Hindlimb muscle (tissue), 1 donor: ENCODE data around the gene FLNC. TPM values are rescaled to one million over a fixed set of nuclear protein-coding genes. Genes with fewer than 3 reads are reported as not detected.

Experiments used
- DNase-seq: peaks from one replicate; pipeline ENCODE4 v3.0.0-alpha.2; 2013
- polyA plus RNA-seq: library from polyadenylated mRNA; unstranded; fragments of 120-200 nt; gene quantifications from one replicate; pipeline ENCODE4 v1.2.1, GENCODE V29; 2013; ENCODE audit not compliant: insufficient read length

Gene FLNC
- polyA plus RNA-seq, 1 donor = 823 TPM

DNA sequence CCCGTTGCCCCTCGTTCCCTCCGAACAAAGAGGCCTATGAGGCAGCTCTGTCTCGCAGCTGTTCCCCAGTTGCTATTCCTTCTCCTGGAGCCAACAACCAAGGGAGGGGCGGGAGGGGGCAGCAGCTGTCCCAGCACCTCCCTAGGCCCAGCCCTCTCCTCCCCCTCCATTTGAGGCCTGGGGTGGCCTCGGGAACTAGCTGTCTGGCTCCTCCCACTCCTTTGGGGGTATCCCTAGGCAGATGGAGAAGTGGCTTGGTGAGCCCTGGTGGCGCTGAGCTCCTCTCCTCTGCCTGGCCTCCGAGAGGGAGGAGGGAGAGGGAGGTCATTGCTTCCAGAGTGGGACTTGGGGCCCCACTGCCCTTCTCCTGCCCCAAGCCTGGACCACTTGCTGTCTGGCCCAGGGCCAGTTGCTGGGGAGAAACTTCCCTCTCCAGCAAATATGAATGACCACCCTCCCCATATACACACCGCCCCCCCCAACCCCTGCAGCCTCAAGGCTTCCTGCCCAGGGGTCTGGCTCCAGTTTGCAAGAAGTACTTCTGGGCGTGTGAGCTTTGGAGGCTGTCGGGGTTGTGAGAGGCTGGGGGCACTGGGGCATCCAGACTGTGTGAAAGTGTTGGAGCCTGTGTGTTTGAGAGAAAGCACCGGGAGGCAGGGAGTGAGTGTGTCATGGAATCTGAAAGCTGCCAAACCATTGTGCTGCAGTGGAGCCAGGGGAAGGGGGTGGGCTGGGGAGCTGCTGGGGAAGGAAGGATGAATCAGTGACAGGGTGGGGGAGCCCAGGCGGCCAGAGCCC lies 3.1 kb downstream of the FLNC start:
- DNase-seq = peak; percentile 93

- DNase-seq = no peak
Observed at GRCh38 chr7:128833946-128834325, 3.7 kb downstream of the FLNC start.

- no peak for DNase-seq
Observed at GRCh38 chr7:128835231-128835751, 5.1 kb downstream of the FLNC start.

GRCh38 chr7:128835790-128836641 lies 5.8 kb downstream of the FLNC start:
- peak; percentile 49 for DNase-seq

- DNase-seq = no peak
Observed at GRCh38 chr7:128836729-128837348, 6.6 kb downstream of the FLNC start.

GRCh38 chr7:128837521-128837921 lies 7.3 kb downstream of the FLNC start:
- DNase-seq = no peak

DNA sequence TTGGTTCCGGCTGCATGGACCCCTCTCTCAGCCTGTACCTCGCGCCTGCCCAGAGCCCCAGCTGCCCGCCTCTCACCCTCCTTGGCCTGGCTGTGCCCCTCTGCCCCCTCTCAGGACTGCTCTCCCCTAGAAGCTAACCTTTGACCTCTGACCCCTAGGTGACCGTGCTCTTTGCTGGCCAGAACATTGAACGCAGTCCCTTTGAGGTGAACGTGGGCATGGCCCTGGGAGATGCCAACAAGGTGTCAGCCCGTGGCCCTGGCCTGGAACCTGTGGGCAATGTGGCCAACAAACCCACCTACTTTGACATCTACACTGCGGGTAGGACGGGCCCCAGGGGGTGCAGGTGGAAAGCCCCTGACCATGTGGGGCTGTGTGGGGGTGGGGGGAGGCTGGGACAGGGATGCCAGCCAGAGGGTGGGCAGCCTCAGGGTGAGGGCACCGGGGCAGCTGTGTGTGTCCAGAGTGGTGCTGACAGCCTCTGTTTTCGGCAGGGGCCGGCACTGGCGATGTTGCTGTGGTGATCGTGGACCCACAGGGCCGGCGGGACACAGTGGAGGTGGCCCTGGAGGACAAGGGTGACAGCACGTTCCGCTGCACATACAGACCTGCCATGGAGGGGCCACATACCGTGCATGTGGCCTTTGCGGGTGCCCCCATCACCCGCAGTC lies 8.0 kb downstream of the FLNC start:
- no peak for DNase-seq

- no peak for DNase-seq
Observed at GRCh38 chr7:128838981-128839731, 8.9 kb downstream of the FLNC start.

- DNase-seq = no peak
Observed at GRCh38 chr7:128839751-128840177, 9.6 kb downstream of the FLNC start.

DNA sequence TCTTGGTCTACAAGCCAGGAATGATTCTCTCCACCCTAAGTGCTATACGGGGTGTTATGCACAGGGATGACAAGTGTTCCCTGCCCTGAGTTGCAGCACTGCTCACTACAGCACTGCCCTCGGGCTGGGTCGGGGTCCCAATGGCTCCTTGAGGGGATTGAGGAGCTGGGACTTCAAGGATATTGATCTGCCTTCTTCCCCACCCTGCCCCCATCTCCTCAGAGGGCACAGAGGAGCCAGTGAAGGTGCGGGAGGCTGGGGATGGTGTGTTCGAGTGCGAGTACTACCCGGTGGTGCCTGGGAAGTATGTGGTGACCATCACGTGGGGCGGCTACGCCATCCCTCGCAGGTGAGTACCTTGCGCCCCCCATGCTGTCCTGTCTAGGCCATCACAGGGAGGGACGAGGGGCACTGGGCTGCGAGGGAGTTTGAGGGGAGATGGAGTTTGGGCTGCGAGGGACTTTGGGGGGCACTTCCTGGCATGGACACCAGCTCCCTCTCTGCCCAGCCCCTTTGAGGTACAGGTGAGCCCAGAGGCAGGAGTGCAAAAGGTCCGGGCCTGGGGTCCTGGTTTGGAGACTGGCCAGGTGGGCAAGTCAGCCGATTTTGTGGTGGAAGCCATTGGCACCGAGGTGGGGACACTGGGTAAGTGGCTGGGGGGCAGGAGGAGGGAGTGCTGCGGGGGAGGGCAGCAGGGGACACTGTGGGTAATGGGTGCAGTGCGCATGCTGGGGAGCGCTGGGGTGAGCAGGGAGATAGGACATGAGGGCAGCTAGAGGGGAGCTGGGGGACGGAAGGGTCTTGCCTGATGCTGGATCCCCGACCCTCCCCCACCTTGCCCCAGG lies 10.3 kb downstream of the FLNC start:
- DNase-seq = no peak

DNA sequence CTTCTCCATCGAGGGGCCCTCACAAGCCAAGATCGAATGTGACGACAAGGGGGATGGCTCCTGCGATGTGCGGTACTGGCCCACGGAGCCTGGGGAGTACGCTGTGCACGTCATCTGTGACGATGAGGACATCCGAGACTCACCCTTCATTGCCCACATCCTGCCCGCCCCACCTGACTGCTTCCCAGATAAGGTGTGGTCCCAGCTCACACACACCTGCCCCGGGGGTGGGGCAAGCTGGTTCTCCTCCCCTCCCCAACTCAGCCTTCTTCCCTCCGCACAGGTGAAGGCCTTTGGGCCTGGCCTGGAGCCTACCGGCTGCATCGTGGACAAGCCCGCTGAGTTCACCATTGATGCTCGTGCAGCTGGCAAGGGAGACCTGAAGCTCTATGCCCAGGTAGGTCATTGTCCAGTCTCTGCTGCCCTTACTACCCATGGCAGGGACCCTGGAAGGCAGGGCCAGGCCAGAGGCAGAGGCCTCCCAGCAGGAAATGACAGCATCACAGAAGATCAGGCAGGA lies 11.0 kb downstream of the FLNC start:
- no peak for DNase-seq

- no peak for DNase-seq
Observed at GRCh38 chr7:128841921-128842673, 11.9 kb downstream of the FLNC start.

DNA sequence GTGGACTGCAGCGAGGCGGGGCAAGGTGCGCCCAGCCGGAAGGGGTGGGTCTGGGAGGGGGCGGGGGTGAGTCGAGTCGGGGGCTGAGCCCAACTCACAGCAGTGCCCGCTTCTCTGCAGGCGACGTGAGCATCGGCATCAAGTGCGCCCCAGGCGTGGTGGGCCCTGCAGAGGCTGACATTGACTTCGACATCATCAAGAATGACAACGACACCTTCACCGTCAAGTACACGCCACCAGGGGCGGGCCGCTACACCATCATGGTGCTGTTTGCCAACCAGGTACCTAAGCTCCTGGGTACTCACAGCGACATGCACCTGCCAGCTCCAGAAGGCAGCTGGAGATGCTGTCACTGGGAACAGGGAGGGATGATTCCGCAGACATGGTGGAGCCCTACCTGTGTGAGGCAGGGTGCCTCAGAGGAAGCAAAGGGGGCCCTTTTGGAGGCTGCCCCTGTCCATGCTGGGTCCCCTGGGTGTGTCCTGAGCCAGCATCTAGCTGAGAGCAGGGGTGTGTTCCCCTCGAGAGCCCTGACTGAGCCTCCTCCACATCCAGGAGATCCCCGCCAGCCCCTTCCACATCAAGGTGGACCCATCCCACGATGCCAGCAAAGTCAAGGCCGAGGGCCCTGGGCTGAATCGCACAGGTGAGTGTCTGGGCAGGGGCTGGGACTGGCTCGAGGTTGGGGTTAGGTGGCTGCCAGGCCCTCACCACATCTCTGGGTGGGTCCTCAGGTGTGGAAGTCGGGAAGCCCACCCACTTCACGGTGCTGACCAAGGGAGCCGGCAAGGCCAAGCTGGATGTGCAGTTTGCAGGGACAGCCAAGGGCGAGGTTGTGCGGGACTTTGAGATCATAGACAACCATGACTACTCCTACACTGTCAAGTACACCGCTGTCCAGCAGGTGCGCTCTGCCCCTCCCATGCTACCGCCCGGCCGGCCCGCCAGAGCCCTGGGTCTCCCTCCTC lies 12.8 kb downstream of the FLNC start:
- DNase-seq = no peak

DNA sequence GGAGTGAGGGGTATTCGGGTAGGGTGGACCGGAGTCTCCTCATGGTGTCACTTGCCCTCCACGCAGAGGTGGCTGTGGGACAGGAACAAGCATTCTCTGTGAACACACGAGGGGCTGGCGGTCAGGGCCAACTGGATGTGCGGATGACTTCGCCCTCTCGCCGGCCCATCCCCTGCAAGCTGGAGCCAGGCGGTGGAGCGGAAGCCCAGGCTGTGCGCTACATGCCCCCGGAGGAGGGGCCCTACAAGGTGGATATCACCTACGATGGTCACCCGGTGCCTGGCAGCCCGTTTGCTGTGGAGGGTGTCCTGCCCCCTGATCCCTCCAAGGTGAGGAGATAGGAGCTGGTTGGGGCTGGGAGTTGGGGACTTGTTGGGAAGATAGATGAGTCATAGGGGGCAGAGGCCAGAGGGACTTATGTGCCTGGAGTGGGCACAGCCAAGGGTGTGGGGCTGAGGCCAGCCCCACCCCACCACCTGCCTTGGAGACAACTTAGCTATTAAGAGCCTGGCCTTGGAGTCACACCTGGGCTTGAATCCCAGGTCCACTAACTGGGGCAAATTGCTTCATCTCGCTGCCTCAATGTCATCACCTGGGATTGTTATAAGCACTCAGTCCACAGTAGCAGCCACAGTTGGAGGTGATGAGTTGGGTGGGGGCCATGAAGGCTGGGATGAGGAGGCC lies 13.9 kb downstream of the FLNC start:
- DNase-seq = no peak

GRCh38 chr7:128844777-128845311 lies 14.6 kb downstream of the FLNC start:
- no peak for DNase-seq

DNA sequence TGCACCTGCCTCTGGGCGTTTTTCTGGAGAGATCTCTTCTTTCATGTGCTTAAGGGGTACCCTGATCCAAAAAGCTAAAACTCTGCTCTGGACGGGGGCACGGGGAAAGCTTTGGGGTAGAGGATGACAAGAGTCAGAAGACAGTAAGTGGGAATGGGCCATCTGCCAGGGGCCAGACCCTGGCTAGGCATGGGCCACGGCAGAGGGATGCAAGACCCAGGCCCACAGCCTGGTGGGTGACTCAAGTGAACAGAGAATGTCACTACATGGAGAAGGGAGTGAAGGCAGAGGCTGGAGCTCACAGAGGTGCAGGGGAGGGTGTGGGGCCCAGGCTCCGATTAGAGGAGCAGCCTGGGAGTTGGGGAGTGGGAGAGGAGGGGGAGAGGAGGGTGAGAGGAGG lies 15.3 kb downstream of the FLNC start:
- no peak for DNase-seq

DNA sequence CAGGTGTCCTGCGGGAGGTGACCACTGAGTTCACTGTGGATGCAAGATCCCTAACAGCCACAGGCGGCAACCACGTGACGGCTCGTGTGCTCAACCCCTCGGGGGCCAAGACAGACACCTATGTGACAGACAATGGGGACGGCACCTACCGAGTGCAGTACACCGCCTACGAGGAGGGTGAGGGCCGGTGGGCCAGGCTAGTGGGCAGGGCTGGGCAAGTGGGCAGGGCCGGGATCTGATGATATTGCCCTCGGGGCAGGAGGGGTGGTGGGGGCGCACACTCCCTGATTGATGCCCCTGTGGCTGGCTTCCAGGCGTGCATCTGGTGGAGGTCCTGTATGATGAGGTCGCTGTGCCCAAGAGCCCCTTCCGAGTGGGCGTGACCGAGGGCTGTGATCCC lies 15.8 kb downstream of the FLNC start:
- DNase-seq = no peak
